ENCODE results near the gene HM13. TPM values are rescaled to one million over a fixed set of nuclear protein-coding genes. Genes with fewer than 3 reads are reported as not detected.

The HM13 gene
- total and polyA plus RNA-seq, 12 donors = 27.5 to 102 (median 34.9) TPM

DNA sequence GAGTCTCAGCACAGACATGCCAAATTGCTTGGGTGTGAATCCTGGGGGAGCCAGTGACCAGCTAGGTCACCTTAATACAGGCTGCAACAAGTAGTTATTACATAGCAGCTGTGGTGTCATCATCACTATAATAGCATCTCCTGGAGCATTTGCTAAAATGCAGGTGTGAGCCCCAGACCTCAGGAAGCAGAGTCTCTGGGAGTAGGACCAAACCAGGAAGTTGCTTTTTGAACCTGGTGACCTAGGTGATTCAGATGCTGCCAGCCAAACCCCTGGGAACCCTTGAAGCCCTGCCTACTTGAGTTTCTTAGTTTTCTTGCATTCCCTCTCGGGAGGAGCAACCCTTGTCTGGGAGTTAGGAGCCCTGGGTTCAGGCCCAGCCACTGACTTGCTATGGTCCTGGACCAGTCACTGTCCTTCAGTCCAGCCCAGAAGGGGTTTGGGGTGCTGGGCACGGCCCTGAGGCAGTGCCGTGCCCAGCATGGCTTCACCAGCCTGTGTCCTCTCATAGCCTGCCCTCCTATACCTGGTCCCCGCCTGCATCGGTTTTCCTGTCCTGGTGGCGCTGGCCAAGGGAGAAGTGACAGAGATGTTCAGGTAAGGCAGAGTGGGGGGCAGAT, 51.6 kb downstream of the HM13 start:
- intact Hi-C loops (cut with DNase I) = loop anchor here in 7 of 10 donors (2.0 to 10.0 kb wide), 4 partner anchors 45 to 159 kb away; partner anchors contain the start of gene BCL2L1 (in 4 of the 7)
- Histone ChIP-seq H3K27me3 (no peaks in the 10 kb centered on the region), H3K4me1 (peaks cover 0 to 40% (median 22%) of the 10 kb centered on the region in 9 donors), H3K9me3 (no peaks in the 10 kb centered on the region), H3K36me3 (peaks cover 0 to 97% (median 21%) of the 10 kb centered on the region in 9 donors), H3K27ac (no peak overlapping the region), H3K4me3 (no peak overlapping the region)
- DNase-seq (no peak), ATAC-seq (no peak)
- WGBS, 2 donors = 92% methylated on average over 6 of the region's 6 CpGs
- TF ChIP-seq, protein P1, sequence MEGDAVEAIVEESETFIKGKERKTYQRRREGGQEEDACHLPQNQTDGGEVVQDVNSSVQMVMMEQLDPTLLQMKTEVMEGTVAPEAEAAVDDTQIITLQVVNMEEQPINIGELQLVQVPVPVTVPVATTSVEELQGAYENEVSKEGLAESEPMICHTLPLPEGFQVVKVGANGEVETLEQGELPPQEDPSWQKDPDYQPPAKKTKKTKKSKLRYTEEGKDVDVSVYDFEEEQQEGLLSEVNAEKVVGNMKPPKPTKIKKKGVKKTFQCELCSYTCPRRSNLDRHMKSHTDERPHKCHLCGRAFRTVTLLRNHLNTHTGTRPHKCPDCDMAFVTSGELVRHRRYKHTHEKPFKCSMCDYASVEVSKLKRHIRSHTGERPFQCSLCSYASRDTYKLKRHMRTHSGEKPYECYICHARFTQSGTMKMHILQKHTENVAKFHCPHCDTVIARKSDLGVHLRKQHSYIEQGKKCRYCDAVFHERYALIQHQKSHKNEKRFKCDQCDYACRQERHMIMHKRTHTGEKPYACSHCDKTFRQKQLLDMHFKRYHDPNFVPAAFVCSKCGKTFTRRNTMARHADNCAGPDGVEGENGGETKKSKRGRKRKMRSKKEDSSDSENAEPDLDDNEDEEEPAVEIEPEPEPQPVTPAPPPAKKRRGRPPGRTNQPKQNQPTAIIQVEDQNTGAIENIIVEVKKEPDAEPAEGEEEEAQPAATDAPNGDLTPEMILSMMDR (IDR thresholded peaks at IDR 0.05) = no peak

- intact Hi-C loops (cut with DNase I) = loop anchor here in 7 of 10 donors (2.0 to 10.0 kb wide), 4 partner anchors 45 to 159 kb away; partner anchors contain the start of gene BCL2L1 (in 4 of the 7)
These were observed 52.0 kb downstream of the HM13 start for GRCh38 chr20:31566319-31566657.

DNA sequence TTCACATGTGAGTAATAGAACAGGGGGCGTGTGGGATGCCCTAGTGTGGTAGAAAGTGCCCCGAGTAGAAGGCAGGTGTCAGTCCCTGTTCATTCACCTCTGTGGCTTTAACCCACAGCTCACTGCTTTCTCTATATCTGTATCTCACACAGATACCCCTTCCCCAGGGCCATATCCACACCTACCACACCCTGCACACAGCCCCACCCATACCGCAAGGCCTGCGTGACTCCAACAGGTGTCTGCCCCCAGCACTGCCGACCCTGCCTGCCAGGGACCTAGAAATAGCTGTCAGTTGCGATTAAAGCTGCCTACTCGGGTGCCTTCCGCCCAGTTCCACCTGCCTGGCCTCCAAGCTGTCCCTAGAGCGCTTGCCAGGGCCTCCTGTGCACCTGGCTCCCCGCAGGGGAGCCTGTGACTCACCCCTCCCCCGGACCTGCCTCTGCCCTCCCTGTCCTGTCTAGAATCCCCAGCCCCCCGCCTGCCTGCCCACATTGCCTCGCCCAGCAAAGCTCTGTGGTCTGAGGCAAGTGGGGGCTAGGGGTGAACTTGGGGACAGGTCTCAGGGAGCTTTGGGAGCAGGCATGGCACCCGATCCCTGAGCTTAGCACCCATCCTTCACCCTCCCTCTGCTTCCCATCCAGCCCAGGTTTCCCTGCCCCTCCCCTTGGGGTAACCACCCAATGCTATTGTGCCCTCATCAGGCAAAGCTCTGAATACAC, 52.6 kb downstream of the HM13 start:
- no peak for ATAC-seq
- Histone ChIP-seq H3K27me3 (no peaks in the 10 kb centered on the region), H3K4me1 (peaks cover 0 to 46% (median 18%) of the 10 kb centered on the region in 9 donors), H3K36me3 (peaks cover 0 to 87% (median 19%) of the 10 kb centered on the region in 9 donors), H3K9me3 (no peaks in the 10 kb centered on the region), H3K27ac (peak overlapping the region in 1 of 10 donors; percentile 93), H3K4me3 (no peak overlapping the region)
- DNase-seq = no peak
- TF ChIP-seq, protein P1 (IDR thresholded peaks at IDR 0.05) = no peak
- WGBS, 2 donors = 84 to 85% methylated on average over 14 of the region's 14 CpGs
- intact Hi-C loops (cut with DNase I) = loop anchor here in 7 of 10 donors (2.0 to 10.0 kb wide), 4 partner anchors 44 to 158 kb away; partner anchors contain the start of gene BCL2L1 (in 4 of the 7)

More at GRCh38 chr20:31566319-31566657, 52.0 kb downstream of the HM13 start:
- whole genome bisulfite sequencing, 2 donors = 97 to 100% methylated on average over 1 of the region's 1 CpG
- Histone ChIP-seq H3K27ac (no peak overlapping the region), H3K4me1 (peaks cover 0 to 41% (median 20%) of the 10 kb centered on the region in 9 donors), H3K27me3 (no peaks in the 10 kb centered on the region), H3K36me3 (peaks cover 0 to 92% (median 21%) of the 10 kb centered on the region in 9 donors), H3K4me3 (no peak overlapping the region), H3K9me3 (no peaks in the 10 kb centered on the region)
- TF ChIP-seq, protein P1 (IDR thresholded peaks at IDR 0.05) = no peak
- DNase-seq (no peak), ATAC-seq (no peak)

GRCh38 chr20:31567380-31567720, 53.1 kb downstream of the HM13 start:
- intact Hi-C loops (cut with DNase I) = loop anchor here in 7 of 10 donors (2.0 to 10.0 kb wide), 4 partner anchors 43 to 157 kb away; partner anchors contain the start of gene BCL2L1 (in 4 of the 7)
- ATAC-seq = no peak

More at GRCh38 chr20:31567380-31567720, 53.1 kb downstream of the HM13 start:
- no peak for DNase-seq
- no peaks in the 10 kb centered on the region for H3K9me3 ChIP-seq
- H3K36me3 ChIP-seq = peaks cover 0 to 81% (median 14%) of the 10 kb centered on the region in 9 donors
- TF ChIP-seq, protein P1 (IDR thresholded peaks at IDR 0.05) = no peak
- H3K4me3 ChIP-seq = no peak overlapping the region
- peak overlapping the region in 1 of 10 donors; percentile 93 for H3K27ac ChIP-seq
- H3K4me1 ChIP-seq = peaks cover 2 to 52% (median 24%) of the 10 kb centered on the region in 9 donors
- H3K27me3 ChIP-seq = no peaks in the 10 kb centered on the region
